Ecto neural progenitor cell (in vitro differentiated cells): ENCODE data around the gene AGTR2.
"Not testable (repeated sequence)": the region's sequence is repeated elsewhere in the genome, so short reads cannot be mapped to it uniquely, and the experiment has no call there.

ENCODE experiments used
- DNase-seq: peaks from one replicate; pipeline ENCODE4 v3.0.0-alpha.2; 2018; ENCODE audit warnings: low spot score

Gene AGTR2, protein sequence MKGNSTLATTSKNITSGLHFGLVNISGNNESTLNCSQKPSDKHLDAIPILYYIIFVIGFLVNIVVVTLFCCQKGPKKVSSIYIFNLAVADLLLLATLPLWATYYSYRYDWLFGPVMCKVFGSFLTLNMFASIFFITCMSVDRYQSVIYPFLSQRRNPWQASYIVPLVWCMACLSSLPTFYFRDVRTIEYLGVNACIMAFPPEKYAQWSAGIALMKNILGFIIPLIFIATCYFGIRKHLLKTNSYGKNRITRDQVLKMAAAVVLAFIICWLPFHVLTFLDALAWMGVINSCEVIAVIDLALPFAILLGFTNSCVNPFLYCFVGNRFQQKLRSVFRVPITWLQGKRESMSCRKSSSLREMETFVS

DNA sequence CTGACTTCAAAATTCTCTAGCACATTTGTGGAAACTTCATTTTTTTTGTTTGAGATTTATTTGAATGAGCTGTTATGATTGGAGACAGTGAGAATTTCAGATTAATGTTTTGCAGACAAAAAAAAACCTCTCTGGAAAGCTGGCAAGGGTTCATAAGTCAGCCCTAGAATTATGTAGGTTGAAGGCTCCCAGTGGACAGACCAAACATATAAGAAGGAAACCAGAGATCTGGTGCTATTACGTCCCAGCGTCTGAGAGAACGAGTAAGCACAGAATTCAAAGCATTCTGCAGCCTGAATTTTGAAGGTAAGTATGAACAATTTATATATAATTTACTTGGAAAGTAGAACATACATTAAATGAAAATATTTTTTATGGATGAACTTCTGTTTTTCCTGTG is at the start of gene AGTR2:
Gene AGTR2, plus strand, starts transcription at position 234 of the 400 bp plus-strand sequence. CDS start 1,537 bp downstream, outside the sequence.
- DNase-seq: no peak

DNA sequence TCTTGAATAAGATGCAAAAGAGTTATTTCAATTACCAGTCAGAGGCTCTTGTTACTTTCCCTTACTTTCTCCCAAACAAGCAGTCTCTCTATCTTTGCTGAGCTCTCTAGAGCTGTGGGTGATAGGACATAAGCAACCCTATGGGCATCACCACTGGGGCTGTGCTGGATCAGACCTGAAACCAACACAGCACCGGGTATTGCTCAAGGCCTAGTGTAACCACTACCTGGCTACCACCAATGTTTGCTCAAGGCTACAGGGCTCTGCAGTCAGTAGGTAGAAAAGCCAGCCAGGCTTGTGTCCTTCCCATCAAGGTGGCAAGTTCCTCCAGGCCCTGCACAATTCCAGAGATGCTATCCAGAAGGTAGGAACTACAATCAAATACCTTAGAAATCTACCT is 35.3 kb upstream of the AGTR2 start:
- no peak for DNase-seq

DNA sequence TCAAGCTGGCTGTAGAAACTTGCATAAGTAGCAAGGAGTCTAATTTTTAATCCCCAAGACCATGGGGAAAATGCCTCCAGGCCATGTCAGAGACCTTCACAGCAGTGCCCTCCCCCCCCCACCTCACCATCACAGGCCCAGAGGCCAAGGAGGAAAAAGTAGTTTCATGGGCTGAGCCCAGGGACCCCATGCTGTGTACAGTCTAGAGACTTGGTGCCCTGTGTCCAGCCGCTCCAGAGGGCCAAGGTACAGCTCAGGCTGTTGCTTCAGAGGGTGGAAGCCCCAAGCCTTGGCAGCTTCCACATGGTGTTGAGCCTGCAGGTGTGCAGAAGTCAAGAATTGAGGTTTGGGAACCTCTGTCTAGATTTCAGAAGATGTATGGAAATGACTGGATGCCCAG is 29.3 kb upstream of the AGTR2 start:
- DNase-seq: not testable (repeated sequence)

DNA sequence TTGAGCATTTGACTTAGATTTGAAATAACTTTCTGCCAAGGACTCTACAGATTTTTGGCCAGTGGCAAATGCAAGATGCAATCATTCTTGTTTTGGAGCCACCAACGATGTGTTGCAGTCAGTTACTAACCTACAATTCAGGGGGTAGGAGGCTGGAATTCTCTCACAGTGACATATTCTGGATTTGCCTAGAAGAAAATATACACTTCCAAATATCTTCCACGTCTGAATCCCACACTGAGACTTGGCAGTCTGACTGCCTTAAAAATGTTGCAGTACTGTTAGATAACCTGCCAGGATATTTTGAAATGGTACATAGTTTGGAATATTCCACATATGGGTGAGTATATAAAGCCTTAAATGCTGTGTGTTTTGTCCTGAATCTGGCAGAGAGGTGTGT is 27.6 kb upstream of the AGTR2 start:
- DNase-seq: no peak

DNA sequence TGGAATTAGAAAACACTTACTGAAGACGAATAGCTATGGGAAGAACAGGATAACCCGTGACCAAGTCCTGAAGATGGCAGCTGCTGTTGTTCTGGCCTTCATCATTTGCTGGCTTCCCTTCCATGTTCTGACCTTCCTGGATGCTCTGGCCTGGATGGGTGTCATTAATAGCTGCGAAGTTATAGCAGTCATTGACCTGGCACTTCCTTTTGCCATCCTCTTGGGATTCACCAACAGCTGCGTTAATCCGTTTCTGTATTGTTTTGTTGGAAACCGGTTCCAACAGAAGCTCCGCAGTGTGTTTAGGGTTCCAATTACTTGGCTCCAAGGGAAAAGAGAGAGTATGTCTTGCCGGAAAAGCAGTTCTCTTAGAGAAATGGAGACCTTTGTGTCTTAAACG is 2.4 kb downstream of the AGTR2 start:
- no peak for DNase-seq

DNA sequence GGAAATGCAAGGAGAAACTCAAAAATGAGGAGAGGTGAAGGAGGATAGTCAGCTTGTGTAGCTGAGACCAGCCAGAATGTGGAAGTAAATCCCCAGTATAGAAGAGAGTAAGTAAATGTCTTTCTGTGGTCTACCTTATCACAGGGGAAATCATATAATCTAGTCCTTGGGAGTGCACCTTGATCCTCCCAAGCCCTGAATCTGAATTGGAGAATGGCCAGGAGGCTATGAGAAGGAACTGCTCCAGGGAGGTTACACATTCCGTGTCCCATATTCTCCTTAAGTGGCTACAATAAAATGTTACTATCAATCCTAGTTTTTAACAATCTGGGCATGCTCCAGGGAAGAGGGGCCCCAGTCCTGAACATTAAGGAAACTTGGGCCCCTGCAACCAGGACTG is 10.8 kb downstream of the AGTR2 start:
- no peak for DNase-seq

DNA sequence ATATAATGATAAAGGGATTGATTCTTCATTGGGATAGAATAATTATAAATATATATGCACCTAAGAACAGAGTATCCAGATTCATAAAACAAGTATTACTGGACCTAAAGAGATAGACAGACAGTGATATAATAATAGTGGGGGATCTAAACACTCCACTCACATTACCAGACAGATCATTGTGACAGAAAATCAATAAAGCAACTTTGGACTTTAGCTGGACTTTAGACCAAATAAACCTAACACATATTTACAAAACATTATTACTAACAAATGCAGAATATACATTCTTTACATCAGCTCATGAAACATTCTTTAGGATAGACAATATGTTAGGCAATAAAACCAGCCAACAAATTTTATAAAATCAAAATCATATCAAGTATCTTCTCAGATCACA is 14.6 kb downstream of the AGTR2 start:
- DNase-seq: no peak

DNA sequence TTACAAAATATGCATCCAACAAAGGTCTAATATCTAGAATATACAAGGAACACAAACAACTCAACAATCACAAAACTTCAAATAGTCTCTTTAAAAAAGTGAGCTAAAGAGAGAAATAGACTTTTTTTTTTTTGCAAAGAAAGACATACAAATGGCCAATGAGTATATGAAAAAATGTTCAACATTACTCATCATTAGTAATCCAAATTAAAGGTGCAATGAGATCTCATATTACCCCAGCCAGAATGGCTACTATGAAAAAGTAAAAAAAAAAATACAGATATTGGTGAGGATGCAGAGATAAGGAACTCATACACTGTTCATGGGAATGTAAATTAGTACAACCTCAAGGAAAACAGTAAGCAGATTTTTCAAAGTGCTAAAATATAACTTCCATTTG is 24.1 kb downstream of the AGTR2 start:
- no peak for DNase-seq

DNA sequence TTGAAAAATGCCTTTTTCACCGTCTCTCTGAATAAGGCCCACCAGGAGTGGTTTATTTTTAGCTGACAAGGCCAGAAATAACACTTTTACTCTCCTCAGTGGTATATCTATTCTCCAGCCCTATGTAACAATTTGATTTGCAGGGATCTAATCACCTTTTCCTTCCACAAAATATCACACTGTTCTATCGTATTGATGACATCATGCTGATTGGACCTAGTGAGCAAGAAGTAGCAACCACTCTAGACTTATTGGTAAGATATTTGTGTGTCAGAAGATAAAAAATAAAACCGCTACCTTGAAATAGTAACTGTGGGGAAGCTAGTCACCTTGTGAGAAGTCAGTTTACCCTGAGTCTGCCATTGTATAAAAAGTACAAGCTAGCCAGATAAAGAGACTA is 27.7 kb downstream of the AGTR2 start:
- DNase-seq: no peak

DNA sequence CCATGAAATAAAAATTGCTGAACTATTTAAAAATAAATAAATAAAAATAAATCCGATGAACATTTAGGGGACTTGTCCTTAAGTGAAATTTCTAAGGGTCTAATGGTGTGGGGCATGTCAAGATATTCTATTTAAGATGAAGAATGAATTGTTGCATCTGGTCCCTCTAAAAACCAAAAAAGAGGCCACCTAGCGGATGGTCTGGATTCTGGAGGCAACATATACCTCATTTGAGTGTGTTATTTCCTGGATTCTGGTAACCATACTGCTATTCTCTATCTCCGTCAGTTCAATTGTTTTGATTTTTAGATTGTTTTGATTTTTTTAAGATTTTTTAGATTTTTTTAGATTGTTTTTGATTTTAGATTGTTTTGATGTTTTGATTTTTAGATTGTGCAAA is 28.3 kb downstream of the AGTR2 start:
- no peak for DNase-seq

DNA sequence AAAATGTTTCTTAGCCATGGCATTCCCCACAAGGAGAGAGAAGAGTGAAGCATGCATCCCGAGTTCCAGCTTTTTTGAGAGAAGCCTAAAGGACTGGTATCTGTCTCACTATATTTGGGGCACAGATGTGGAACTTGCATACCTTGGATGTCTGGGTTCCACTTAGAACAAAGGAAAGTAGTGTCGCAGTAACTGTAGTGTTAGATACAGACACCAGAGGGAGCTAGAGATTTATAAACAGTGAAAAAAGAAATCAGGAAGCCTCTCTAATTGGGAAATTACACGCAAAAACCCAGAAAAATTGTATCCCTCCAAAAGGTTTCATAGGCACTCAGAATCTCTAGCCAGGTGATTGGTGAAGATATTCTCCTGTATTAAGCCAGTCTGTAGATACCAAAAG is 34.4 kb downstream of the AGTR2 start:
- no peak for DNase-seq

DNA sequence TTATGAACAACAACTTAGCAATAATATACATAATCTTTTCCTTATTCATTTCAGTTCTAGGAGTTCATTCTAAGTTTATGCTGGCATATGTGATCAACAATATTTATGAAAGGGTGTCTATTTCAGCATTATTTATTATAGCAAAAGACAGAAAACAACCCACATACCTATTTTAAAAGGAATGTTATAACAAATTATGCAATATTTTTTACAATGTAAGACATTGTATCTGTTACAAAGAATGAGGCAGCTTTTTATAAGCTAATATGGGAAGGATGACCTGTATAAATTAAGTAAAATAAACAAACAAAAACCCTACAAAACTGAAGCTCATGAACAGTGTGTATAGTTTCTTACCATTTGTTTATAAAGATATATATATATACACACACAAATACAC is 42.7 kb downstream of the AGTR2 start:
- DNase-seq: no peak

DNA sequence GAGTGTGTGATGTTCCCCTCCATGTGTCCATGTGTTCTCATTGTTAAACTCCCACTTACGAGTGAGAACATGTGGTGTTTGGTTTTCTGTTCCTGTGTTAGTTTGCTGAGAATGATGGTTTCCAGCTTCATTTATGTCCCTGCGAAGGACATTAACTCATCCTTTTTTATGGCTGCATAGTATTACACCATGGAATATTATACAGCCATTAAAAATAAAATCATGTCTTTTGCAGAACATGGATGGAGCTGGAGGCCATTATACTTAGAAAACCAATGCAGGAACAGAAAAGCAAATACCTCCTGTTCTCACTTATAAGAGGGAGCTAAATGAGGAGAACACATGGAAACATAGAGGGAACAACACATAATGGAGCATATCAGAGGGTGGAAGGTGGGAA is 46.5 kb downstream of the AGTR2 start:
- DNase-seq: not testable (repeated sequence)
